ENCODE results near the gene MRPL20. TPM values are rescaled to one million over a fixed set of nuclear protein-coding genes. Genes with fewer than 3 reads are reported as not detected.
"Not testable (repeated sequence)": the region's sequence is repeated elsewhere in the genome, so short reads cannot be mapped to it uniquely, and the experiment has no call there.

The MRPL20 gene
- total RNA-seq, 2 donors from 2014 or later, result 160 to 218 TPM

DNA sequence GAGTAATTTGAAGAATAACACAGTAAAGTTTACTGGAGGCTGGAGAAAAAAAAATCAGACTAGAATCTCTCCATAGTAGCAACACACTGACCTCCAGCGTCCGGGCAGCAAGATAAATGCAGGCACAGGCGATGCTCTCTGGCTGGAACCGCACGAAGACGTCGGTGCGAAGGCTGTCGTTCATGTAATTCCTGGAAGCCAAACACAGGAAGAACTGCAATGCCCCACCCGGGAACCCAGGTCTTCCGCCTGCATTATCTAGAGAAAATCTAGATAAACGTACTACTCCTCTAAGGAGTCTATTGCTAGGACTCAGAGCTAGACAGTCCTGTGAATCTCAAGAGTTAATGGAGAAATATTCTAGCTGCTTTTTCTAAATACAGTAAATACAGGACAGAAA, 16.4 kb downstream of the MRPL20 start:
- TF ChIP-seq, protein P1, sequence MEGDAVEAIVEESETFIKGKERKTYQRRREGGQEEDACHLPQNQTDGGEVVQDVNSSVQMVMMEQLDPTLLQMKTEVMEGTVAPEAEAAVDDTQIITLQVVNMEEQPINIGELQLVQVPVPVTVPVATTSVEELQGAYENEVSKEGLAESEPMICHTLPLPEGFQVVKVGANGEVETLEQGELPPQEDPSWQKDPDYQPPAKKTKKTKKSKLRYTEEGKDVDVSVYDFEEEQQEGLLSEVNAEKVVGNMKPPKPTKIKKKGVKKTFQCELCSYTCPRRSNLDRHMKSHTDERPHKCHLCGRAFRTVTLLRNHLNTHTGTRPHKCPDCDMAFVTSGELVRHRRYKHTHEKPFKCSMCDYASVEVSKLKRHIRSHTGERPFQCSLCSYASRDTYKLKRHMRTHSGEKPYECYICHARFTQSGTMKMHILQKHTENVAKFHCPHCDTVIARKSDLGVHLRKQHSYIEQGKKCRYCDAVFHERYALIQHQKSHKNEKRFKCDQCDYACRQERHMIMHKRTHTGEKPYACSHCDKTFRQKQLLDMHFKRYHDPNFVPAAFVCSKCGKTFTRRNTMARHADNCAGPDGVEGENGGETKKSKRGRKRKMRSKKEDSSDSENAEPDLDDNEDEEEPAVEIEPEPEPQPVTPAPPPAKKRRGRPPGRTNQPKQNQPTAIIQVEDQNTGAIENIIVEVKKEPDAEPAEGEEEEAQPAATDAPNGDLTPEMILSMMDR (IDR thresholded peaks at IDR 0.05), result no peak
- H3K4me1 ChIP-seq, result peaks cover 0 to 6% of the 10 kb centered on the region in 2 donors
- no peak overlapping the region for H3K4me3 ChIP-seq
- no peaks in the 10 kb centered on the region for H3K9me3 ChIP-seq
- no peak overlapping the region for H3K27ac ChIP-seq
- DNase-seq (ENCODE audit: low spot score), result no peak
- H3K27me3 ChIP-seq, result no peaks in the 10 kb centered on the region
- H3K36me3 ChIP-seq, result peaks cover 98% of the 10 kb centered on the region

DNA sequence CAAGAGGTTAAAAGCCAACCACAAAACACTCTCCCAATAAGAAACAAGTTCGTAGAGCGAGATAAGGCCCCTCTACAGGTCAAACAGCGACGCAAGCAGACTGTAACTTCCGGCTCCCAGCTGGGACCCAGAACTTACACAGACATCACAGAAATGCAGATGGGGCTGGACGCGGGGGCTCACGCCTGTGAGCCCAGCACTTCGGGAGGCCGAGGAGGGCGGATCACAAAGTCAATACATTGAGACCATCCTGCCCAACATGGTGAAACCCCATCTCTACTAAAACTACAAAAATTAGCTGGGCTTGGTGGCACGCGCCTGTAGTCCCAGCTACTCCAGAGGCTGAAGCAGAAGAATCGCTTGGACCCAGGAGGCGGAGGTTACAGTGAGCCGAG, 19.0 kb downstream of the MRPL20 start:
- DNase-seq (ENCODE audit: low spot score), result no peak
- Histone ChIP-seq H3K27me3 (no peaks in the 10 kb centered on the region), H3K4me1 (peaks cover 0 to 6% of the 10 kb centered on the region in 2 donors), H3K36me3 (peaks cover 78% of the 10 kb centered on the region), H3K9me3 (no peaks in the 10 kb centered on the region), H3K4me3 (no peak overlapping the region), H3K27ac (no peak overlapping the region)
- TF ChIP-seq, protein P1 (IDR thresholded peaks at IDR 0.05), result no peak

DNA sequence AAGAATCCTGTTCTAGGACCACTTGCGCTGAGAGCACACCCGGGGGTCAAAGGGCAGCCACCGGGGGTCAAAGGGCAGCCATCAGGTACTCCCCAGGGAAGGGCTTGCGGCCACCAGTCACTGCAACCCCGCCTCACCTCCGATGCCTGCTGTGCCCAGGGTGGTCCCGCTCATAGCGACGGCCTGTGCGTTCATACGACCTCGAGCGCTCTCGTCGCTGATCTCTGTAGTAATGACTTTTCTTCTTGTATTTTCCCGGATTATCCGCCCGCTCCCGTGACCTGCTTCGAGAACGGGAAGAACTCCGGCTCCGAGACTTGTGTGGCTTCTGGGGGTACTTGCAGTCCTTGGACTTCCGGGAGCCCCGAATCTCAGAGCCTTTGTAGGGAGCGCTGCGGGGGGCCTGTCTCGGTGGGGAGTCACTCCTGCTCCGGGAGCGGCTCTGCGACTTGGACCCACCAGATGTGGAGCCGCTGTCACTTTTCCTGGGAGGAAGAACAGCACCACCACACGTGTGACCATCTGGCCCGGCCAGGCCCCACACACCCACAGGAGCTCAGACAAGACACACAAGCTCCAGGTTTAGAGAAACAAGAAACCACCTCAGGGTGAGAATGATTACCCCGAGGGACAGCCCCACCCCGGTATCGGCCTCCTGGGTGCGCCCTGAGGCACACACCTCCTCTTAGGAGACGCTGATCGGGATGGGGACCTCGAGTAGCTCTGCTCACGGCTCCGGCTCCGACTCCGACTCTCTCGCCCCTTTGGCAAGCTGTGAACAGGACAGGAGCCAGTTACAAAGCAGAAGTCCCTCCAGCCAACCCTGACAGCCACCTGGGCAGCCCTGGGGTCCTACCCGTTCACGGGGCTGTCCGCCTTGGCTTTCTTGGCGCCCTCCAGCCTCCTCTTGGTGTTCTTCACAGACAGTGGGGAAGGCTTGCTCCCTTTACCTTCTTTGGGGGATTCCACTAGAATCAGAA, 19.7 kb downstream of the MRPL20 start:
- Histone ChIP-seq H3K27ac (no peak overlapping the region), H3K9me3 (no peaks in the 10 kb centered on the region), H3K36me3 (peaks cover 71% of the 10 kb centered on the region), H3K27me3 (no peaks in the 10 kb centered on the region), H3K4me3 (no peak overlapping the region), H3K4me1 (peaks cover 0 to 6% of the 10 kb centered on the region in 2 donors)
- TF ChIP-seq, protein P1 (IDR thresholded peaks at IDR 0.05), result no peak
- no peak for DNase-seq (ENCODE audit: low spot score)

DNA sequence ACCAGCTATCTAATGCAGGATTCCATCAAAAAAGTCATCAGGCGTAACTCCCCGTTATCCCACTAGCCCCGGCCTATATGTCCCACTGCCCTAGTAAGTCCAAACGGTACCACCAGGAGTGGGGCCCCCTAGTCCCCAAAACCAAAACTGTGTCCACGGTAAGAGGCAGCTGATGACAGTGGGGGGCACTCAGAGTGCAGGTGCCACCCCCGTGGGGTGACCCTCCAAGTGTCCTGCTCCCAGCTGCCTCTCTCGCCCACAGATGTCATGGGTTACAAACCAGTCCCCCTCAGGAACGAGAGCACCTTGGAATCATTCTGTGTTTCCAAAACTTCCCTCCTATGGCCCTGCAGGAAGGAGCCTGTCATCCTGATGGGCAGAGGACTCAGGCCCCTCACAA, 21.2 kb downstream of the MRPL20 start:
- Histone ChIP-seq H3K4me3 (no peak overlapping the region), H3K4me1 (peaks cover 0 to 1% of the 10 kb centered on the region in 2 donors)

DNA sequence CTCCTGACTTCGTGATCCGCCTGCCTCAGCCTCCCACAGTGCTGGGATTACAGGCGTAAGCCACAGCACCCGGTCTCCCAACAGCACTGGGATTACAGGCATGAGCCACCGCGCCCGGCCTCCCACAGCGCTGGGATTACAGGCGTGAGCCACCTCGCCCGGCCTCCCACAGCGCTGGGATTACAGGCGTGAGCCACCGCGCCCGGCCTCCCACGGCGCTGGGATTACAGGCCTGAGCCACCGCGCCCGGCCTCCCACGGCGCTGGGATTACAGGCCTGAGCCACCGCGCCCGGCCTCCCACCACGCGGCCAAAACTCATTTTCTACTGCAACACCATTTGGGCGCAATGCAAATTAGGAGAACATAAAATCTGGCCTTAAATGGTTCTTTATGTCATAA, 21.8 kb downstream of the MRPL20 start:
- not testable (repeated sequence) for H3K4me1 ChIP-seq; H3K27ac ChIP-seq; H3K27me3 ChIP-seq; H3K4me3 ChIP-seq; H3K9me3 ChIP-seq; DNase-seq (ENCODE audit: low spot score)
- peaks cover 51% of the 10 kb centered on the region for H3K36me3 ChIP-seq

More for the DNA sequence above, 21.2 kb downstream of the MRPL20 start:
- Histone ChIP-seq H3K27me3 (no peaks in the 10 kb centered on the region), H3K36me3 (peaks cover 57% of the 10 kb centered on the region), H3K9me3 (no peaks in the 10 kb centered on the region), H3K27ac (no peak overlapping the region)
- DNase-seq (ENCODE audit: low spot score), result no peak
- TF ChIP-seq, protein P1 (IDR thresholded peaks at IDR 0.05), result no peak

DNA sequence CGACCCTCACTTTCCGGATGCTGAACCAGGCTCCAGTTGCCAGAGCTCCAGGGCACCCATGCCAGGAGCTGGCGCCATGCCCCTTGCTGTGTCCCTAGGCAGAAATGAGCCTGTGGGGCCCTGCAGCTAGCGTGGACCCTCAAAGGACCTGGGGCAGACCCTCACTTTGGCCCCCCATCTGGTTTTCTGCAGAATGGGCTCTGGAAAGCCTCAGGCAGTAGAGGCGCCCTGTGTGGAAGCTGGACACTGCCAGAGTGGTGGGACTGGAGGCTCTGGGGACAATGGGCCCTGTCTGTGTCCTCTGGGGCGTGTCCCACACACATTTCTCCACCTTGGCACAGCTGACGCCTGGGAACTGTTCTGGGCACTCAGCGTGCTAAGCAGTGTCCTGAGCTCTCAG, 25.8 kb downstream of the MRPL20 start:
- Histone ChIP-seq H3K36me3 (peaks cover 10% of the 10 kb centered on the region), H3K27me3 (no peaks in the 10 kb centered on the region), H3K27ac (no peak overlapping the region), H3K9me3 (no peaks in the 10 kb centered on the region), H3K4me3 (no peak overlapping the region), H3K4me1 (peaks cover 0 to under 1% of the 10 kb centered on the region in 2 donors)
- TF ChIP-seq, protein P1 (IDR thresholded peaks at IDR 0.05), result no peak
- DNase-seq (ENCODE audit: low spot score), result no peak

Data from right atrium auricular region (tissue), 2 donors.